GM23248 (cell line): ENCODE data around the gene IKZF1.

Experiments
- EZH2 ChIP-seq: fragments of 200-600 bp; sonication (generic); IDR thresholded peaks from 2 replicates; pipeline ENCODE4 v1.6.1; 2018; ENCODE audit warnings: antibody characterized with exemption, mild to moderate bottlenecking; ENCODE audit not compliant: insufficient read depth, poor library complexity, severe bottlenecking
- EZH2phosphoT487 ChIP-seq: fragments of 200-600 bp; sonication (generic); IDR thresholded peaks from 2 replicates; pipeline ENCODE4 v1.6.1; 2018; ENCODE audit warnings: antibody characterized with exemption, moderate library complexity, mild to moderate bottlenecking, low read depth; ENCODE audit not compliant: insufficient read depth

DNA sequence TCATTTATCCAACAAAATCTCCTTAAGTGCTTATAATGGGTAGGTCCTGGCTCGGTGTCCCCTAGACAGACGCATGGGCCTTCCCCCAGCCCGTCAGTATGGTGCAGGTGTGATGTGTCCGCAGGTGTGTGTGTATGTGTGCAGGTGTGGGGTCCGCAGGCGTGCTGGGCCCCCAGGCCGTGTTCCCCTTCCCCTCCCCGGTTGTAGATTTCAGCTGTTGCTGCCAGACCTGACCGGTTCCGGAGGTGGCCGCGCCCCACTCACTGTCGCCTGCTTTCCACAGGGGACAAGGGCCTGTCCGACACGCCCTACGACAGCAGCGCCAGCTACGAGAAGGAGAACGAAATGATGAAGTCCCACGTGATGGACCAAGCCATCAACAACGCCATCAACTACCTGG, 95.1 kb downstream of the IKZF1 start:
- no peak for TF ChIP-seq EZH2phosphoT487
- no peak for TF ChIP-seq EZH2
